GM18907 (cell line): ENCODE measurements around the gene SH3BGR.

ENCODE experiments used
- ATAC-seq: cut with Tn5 transposase; IDR thresholded peaks from one replicate; pipeline ENCODE4 v1.9.1; 2021; ENCODE audit warnings: mild to moderate bottlenecking, moderate library complexity; ENCODE audit not compliant: unreplicated experiment

The SH3BGR gene

DNA sequence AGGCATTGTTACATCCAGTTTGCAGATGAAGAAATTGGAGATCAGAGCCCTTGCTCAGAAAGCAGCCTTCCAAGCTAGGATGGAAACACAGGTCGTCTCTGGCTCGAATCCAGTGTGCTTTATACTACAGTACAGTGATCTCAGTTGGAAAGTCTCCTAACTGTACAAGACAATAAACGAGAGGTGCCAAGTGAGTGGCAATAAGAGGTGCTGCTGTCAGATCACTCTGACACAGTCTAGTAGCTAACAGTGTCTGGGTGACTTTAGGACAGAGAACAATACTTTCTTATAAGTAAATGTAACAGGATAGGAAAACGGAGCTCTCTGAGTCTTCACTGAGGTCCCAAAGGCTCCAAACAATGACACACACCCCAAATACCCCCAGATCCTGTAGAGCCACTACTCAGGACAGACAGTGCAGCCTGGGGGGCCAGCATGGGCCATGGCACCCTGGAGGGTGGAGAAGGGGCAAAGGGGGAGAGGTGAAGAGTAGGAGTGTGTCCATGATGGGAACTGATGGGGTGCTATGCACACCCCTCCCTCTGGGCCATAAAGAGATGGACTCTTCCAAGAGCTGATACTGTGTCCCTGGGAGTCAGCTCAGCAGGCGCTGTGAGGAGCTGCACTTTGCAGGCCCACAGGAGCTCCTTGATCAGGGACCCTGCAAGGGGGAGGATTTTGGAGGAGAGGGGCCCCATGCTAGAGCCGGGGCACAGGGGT lies 3.3 kb downstream of the SH3BGR start:
- ATAC-seq = no peak

DNA sequence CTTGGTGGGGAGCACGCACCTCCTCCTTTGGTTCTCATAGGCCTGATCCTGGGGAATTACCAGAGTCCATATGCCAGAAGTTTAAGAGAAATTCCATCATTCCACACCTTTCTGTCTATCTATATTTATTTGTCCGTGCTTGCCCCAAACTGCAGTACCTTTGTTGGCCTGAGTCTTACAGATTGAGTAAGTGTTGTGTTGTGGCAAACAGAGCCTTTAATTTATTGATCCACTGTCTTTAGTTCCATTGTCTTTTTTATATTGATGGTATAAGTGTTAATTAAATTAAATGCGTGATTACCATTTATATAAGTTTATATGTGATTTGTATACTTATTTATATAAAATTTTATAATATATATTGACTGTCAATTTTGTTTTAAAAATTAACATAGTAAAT lies 4.9 kb downstream of the SH3BGR start:
- ATAC-seq = no peak

DNA sequence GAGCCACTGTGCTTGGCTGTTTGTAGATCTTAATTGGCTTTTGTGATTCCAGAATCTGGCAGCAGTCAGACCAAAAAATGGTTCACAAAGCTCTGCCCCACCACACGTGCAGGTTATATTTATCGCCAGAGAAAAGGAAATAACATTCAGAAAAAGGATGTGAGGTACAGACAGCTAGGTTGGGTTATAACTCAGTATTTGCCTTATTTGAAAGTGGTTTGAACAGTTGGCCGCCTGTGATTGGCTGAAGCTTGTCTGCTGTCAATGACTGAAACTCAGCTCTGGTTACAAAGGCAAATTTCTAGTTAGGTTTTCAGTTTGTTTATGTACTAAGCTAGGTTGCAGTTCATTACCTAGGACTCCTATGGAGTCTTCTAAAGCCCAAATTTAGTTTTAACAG lies 9.6 kb downstream of the SH3BGR start:
- peak; percentile 80 for ATAC-seq

- no peak for ATAC-seq
Measured at GRCh38 chr21:39463308-39463707, 11.5 kb downstream of the SH3BGR start.

GRCh38 chr21:39466584-39466983 lies 14.8 kb downstream of the SH3BGR start:
- ATAC-seq = no peak

DNA sequence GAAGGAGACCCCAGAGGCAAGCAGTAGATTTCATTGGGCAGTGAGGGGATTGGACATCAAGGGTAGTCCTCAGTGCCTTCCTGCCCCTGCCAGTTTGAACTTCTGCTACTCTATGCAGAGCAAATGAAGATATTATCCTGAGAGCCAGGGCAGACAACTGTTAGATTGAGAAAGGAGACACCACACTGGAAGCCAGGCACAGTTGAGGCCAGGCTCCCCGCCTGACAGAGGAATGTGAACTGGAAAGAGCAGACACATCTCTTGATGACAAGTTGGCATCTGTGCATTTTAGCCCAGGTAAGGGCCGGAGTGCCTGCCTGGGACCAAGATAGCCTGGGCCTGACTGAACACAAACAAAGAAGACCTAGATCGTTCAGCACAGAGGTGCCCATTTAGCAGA lies 16.0 kb downstream of the SH3BGR start:
- ATAC-seq = no peak

DNA sequence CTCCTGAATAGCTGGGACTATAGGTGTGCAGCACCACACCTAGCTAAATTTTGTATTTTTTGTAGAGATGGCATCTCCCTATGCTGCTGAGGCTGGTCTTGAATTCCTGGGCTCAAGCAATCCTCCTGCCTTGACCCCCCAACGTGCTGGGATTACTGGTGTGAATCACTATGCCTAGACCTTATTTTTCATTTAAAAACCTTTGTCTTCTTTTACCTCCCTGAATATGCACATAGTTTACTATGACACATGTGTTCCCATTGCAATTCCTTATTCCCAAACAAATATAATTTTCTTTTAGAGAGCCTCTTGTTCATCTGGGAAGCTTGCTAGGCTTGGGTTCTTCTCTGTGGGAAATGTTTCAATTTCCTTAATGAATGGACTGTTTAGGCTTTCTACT lies 16.8 kb downstream of the SH3BGR start:
- ATAC-seq = no peak

DNA sequence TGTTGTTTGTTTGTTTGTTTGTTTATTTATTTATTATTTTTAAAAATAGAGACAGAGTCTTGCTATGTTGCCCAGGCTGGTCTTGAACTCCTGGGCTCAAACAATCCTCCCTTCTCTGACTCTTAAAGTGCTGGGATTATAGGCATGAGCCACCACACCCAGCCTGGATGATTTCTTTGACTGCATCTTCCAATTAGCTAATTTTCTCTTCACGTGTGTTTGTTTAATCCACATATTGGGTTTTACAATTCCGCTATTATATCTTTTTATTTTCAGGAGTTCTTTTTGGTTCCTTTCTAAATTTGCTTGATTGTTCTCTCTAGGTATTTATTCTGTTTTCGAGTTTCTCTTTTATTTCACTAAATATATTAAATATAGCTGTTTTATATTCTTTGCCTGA lies 19.8 kb downstream of the SH3BGR start:
- no peak for ATAC-seq

DNA sequence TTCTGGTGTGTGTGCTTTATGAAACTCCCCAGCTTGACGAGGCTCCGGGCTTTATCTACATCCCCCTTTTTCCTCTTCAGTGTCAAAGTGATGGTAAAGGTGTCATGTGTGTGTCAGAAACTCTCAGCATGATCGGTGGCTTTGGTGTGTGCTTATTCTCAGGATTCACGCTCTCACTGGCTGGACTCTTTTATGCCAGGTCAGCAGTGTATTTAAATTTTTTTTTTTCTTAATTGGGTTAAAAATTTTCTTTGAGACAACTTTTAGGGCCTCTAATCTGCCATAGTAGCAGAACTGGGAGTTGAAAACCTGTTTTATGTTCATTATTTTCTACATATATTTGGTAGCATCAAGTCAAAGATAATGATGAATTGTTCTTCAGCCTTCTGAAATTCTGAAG lies 21.0 kb downstream of the SH3BGR start:
- ATAC-seq = no peak

DNA sequence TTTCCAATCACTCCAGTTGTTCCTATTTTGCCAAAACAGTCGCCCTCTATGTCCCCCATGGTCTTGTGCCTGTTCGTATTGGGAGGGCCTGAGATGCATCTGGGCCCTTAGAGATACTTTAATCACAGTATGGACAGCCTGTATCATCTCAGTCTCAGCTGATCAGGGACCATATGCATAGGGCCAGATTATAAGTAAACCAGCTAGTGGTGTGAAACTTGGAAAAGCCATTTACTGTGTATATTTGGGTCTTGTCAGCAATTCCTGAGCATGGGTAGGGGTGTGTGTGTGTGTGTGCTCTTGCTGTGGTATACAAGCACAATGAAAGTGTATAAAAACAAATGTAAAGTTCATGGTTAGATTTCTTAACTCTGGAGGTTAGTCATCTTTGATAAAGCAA lies 22.8 kb downstream of the SH3BGR start:
- no peak for ATAC-seq

GRCh38 chr21:39479164-39479813 lies 27.5 kb downstream of the SH3BGR start:
- no peak for ATAC-seq

GRCh38 chr21:39479814-39480182 lies 28.0 kb downstream of the SH3BGR start:
- ATAC-seq = no peak

- no peak for ATAC-seq
Measured at GRCh38 chr21:39480271-39480670, 28.5 kb downstream of the SH3BGR start.

- ATAC-seq = no peak
Measured at GRCh38 chr21:39481886-39482285, 30.1 kb downstream of the SH3BGR start.

- ATAC-seq = no peak
Measured at GRCh38 chr21:39483917-39484316, 32.1 kb downstream of the SH3BGR start.

- ATAC-seq = no peak
Measured at GRCh38 chr21:39484711-39485276, 33.0 kb downstream of the SH3BGR start.

GRCh38 chr21:39489380-39489924 lies 37.7 kb downstream of the SH3BGR start:
- no peak for ATAC-seq

DNA sequence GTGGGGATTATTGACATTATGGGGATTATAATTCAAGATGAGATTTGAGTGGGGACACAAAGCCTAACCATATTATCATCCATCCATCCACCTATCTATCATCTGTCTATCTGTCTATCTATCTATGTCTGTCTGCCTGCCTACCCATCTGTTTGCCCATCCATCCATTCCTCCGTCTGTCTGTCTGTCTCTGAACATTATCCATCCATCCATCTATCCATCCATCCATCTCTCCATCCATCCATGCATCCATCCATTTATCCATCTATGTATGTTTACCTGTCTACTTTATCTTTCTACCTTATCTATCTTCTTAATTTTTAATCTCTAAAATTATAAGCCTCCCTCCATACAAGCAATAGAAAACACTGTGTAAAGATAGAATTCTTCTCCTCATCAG lies 47.4 kb downstream of the SH3BGR start:
- ATAC-seq = no peak

- no peak for ATAC-seq
Measured at GRCh38 chr21:39502631-39503030, 50.9 kb downstream of the SH3BGR start.

DNA sequence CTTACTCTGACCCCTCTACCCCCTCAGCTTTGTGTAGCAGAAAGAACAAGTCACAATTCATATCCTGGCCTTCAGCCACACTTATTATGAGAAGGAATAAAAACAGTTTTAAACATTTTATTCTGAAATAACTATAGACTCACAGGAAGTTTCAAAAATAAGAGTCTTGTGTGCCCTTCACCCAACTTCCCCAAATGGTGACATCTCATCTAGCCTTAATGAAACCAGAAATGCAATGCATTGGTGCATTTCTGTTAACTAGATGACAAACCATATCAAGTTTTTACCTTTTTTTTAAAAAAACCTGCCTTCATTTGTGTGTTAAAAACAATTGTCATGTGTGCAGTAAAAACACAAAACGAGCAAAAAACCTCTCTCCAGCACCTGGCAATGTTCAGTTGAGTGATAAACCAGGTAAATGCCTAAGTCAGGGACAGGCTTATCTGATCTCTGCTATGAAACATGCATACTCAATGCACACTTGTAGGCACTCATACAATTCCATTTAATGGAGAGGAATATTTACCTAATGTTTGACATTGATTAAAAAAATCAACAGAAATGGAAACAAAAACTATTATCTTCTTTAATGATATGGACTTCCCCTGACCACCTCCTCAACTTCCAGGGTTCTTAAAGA lies 51.5 kb downstream of the SH3BGR start:
- no peak for ATAC-seq

- no peak for ATAC-seq
Measured at GRCh38 chr21:39504230-39504629, 52.5 kb downstream of the SH3BGR start.

DNA sequence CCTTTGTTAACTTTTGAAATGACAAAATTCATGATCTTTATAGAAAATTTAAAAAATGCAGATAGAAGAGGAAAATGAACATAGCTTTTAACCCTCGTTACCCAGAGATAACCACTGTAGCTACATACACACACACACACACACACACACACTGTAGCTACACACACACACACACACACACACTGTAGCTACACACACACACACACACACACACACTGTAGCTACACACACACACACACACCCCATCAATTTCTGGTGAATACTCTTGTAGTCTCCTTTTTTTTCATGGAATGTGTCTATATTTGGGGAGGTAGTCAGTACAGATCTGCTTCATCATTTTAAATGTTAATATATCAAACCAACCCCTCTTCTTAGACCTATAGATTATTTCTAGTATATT lies 58.5 kb downstream of the SH3BGR start:
- no peak for ATAC-seq
